ENCODE measurements around the gene PDC.

PDC gene

GRCh38 chr1:186461014-186461413 is at the start of gene PDC:
PDC (minus strand) TSS chr1:186461114; CDS start chr1:186449459, 11,655 bp downstream.
- DNase-seq (ENCODE audit: low read depth, low spot score): no peak

GRCh38 chr1:186503190-186503589 is 42.3 kb upstream of the PDC start:
- peak overlapping the region; percentile 94 for H3K27ac ChIP-seq

More at GRCh38 chr1:186461014-186461413, at the start of gene PDC:
- H3K27ac ChIP-seq: no peak within 1 kb of the TSS

GRCh38 chr1:186502087-186502486 is 41.2 kb upstream of the PDC start:
- peak overlapping the region; percentile 94 for H3K27ac ChIP-seq
- DNase-seq (ENCODE audit: low read depth, low spot score): no peak

More at GRCh38 chr1:186503190-186503589, 42.3 kb upstream of the PDC start:
- no peak for DNase-seq (ENCODE audit: low read depth, low spot score)

- peak; percentile 77 for DNase-seq (ENCODE audit: low read depth, low spot score)
- H3K27ac ChIP-seq: peak overlapping the region; percentile 94
Measured at GRCh38 chr1:186500804-186501203, 39.9 kb upstream of the PDC start.

GRCh38 chr1:186499571-186499970 is 38.7 kb upstream of the PDC start:
- DNase-seq (ENCODE audit: low read depth, low spot score): no peak
- H3K27ac ChIP-seq: peak overlapping the region; percentile 94

GRCh38 chr1:186498695-186499389 is 37.9 kb upstream of the PDC start:
- H3K27ac ChIP-seq: peak overlapping the region; percentile 94

GRCh38 chr1:186498071-186498470 is 37.2 kb upstream of the PDC start:
- DNase-seq (ENCODE audit: low read depth, low spot score): no peak
- H3K27ac ChIP-seq: peak overlapping the region; percentile 94

More at GRCh38 chr1:186498695-186499389, 37.9 kb upstream of the PDC start:
- peak; percentile 85 for DNase-seq (ENCODE audit: low read depth, low spot score)

GRCh38 chr1:186497651-186498050 is 36.7 kb upstream of the PDC start:
- DNase-seq (ENCODE audit: low read depth, low spot score): no peak

GRCh38 chr1:186496171-186496851 is 35.4 kb upstream of the PDC start:
- H3K27ac ChIP-seq: peak overlapping the region; percentile 94
- no peak for DNase-seq (ENCODE audit: low read depth, low spot score)

More at GRCh38 chr1:186497651-186498050, 36.7 kb upstream of the PDC start:
- peak overlapping the region; percentile 94 for H3K27ac ChIP-seq

- peak; percentile 94 for DNase-seq (ENCODE audit: low read depth, low spot score)
- peak overlapping the region; percentile 94 for H3K27ac ChIP-seq
Measured at GRCh38 chr1:186494832-186495271, 33.9 kb upstream of the PDC start.

GRCh38 chr1:186492531-186493291 is 31.8 kb upstream of the PDC start:
- peak; percentile 68 for DNase-seq (ENCODE audit: low read depth, low spot score)
- H3K27ac ChIP-seq: peak overlapping the region; percentile 94

- H3K27ac ChIP-seq: peak overlapping the region; percentile 94
- DNase-seq (ENCODE audit: low read depth, low spot score): no peak
Measured at GRCh38 chr1:186491336-186491735, 30.4 kb upstream of the PDC start.

GRCh38 chr1:186487163-186487562 is 26.2 kb upstream of the PDC start:
- no peak for DNase-seq (ENCODE audit: low read depth, low spot score)
- H3K27ac ChIP-seq: peak overlapping the region; percentile 55

- H3K27ac ChIP-seq: no peak overlapping the region
- no peak for DNase-seq (ENCODE audit: low read depth, low spot score)
Measured at GRCh38 chr1:186486061-186486460, 25.1 kb upstream of the PDC start.

GRCh38 chr1:186483561-186483960 is 22.6 kb upstream of the PDC start:
- DNase-seq (ENCODE audit: low read depth, low spot score): no peak
- H3K27ac ChIP-seq: peak overlapping the region; percentile 22

GRCh38 chr1:186482661-186483255 is 21.8 kb upstream of the PDC start:
- peak overlapping the region; percentile 22 for H3K27ac ChIP-seq
- DNase-seq (ENCODE audit: low read depth, low spot score): no peak

GRCh38 chr1:186481303-186481888 is 20.5 kb upstream of the PDC start:
- H3K27ac ChIP-seq: no peak overlapping the region
- no peak for DNase-seq (ENCODE audit: low read depth, low spot score)

GRCh38 chr1:186479162-186479561 is 18.2 kb upstream of the PDC start:
- H3K27ac ChIP-seq: no peak overlapping the region
- no peak for DNase-seq (ENCODE audit: low read depth, low spot score)

GRCh38 chr1:186476264-186477040 is 15.5 kb upstream of the PDC start:
- no peak for DNase-seq (ENCODE audit: low read depth, low spot score)
- no peak overlapping the region for H3K27ac ChIP-seq

All from epithelial cell of prostate (primary cell).